ENCODE measurements around the gene HTR2C. TPM values are rescaled to one million over a fixed set of nuclear protein-coding genes. Genes with fewer than 3 reads are reported as not detected.
"Not testable (repeated sequence)": the region's sequence is repeated elsewhere in the genome, so short reads cannot be mapped to it uniquely, and the experiment has no call there.

The HTR2C gene
- polyA plus RNA-seq, 4 donors, result 0.43 to 0.98 (median 0.67) TPM

GRCh38 chrX:114710571-114710970 is 126.7 kb downstream of the HTR2C start:
- DNase-seq (ENCODE audit: low read depth in 4 of 4, low spot score in 2 of 4), result no peak

DNA sequence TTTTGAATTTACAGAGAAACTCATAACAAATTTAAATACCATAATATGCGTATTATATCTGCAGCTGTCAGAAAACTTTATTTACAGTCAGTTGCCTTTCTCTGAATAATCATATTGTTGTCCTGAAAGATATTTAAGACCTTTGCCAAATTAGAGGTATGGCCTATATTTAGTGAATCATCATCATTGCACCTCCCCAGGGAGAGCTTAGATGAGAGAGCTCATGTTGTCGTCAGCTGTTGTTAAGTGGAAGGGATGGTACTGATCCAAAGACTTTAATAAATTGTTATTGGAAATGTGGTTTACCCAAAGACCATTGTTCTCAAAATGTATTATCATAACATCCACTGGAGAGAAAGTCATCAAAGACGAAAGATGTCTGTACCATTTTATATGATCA is 128.6 kb downstream of the HTR2C start:
- no peak for DNase-seq (ENCODE audit: low read depth in 4 of 4, low spot score in 2 of 4)

GRCh38 chrX:114715096-114715495 is 131.2 kb downstream of the HTR2C start:
- no peak for DNase-seq (ENCODE audit: low read depth in 4 of 4, low spot score in 2 of 4)

GRCh38 chrX:114717921-114718320 is 134.0 kb downstream of the HTR2C start:
- no peak for DNase-seq (ENCODE audit: low read depth in 4 of 4, low spot score in 2 of 4)

DNA sequence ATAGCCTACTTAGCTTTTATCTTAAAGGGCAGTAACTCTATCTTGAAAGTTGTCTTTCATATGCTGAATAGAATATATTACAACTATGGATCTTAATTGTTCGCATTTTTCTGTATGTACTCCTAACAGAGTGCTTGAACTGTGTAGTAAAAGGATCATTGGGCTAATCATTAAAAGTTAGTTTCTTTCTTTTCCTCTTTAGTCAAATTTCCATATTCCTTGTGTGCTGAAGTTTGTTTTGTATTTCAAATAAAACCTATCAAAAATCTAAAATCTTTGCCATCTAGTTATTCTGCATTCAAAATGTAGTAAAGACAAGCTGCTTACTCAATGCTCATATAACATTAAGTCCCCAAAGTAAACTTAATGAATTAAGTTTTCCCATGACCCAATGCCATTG is 182.7 kb downstream of the HTR2C start:
- DNase-seq (ENCODE audit: low read depth in 4 of 4, low spot score in 2 of 4), result no peak

GRCh38 chrX:114774691-114775090 is 190.8 kb downstream of the HTR2C start:
- no peak for DNase-seq (ENCODE audit: low read depth in 4 of 4, low spot score in 2 of 4)

DNA sequence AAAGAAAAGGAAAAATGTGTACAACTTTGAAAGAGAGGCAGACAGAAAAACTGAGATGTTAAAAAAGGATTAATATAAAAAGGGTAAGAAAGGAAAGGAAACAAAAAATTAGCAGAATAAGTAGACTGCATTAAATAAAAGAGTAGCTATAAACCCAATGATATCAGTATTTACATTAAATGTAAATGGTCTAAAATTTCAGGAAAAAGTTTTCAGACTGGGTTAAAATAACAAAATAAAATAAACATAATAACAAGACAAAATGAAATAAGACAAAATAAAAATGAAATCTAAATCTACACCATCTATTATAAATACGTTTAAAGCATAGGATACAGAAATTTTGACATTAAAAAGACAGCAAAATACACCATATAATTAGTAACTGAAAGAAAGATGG is 199.0 kb downstream of the HTR2C start:
- DNase-seq (ENCODE audit: low read depth in 4 of 4, low spot score in 2 of 4), result no peak

DNA sequence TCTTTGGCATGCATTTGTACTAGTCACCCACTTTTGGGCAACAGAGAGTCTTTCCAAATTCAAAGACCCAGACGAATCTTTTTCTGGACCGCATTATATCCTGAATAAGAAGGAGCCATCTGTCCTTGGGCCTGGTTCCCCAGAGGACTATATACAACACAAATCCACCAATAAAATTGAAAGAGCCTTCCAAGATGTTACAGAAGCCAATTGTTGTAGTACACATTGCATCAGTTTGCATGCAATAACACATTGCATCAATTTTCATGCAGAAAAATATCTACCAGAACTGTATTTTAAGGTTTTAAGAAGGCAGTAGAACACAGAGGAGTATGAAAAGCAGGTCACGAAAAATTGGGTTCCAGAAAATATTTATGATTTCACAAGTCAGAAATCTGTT is 203.2 kb downstream of the HTR2C start:
- no peak for DNase-seq (ENCODE audit: low read depth in 4 of 4, low spot score in 2 of 4)

GRCh38 chrX:114797494-114797893 is 213.6 kb downstream of the HTR2C start:
- no peak for DNase-seq (ENCODE audit: low read depth in 4 of 4, low spot score in 2 of 4)

- DNase-seq (ENCODE audit: low read depth in 4 of 4, low spot score in 2 of 4), result no peak
Observed at GRCh38 chrX:114798907-114799306, 215.0 kb downstream of the HTR2C start.

GRCh38 chrX:114800719-114801118 is 216.8 kb downstream of the HTR2C start:
- DNase-seq (ENCODE audit: low read depth in 4 of 4, low spot score in 2 of 4), result no peak

GRCh38 chrX:114819509-114819908 is 235.6 kb downstream of the HTR2C start:
- no peak for DNase-seq (ENCODE audit: low read depth in 4 of 4, low spot score in 2 of 4)

GRCh38 chrX:114841051-114841450 is 257.2 kb downstream of the HTR2C start:
- DNase-seq (ENCODE audit: low read depth in 4 of 4, low spot score in 2 of 4), result no peak

- DNase-seq (ENCODE audit: low read depth in 4 of 4, low spot score in 2 of 4), result no peak
Observed at GRCh38 chrX:114842181-114842580, 258.3 kb downstream of the HTR2C start.

GRCh38 chrX:114889481-114889880 is 305.6 kb downstream of the HTR2C start:
- no peak for DNase-seq (ENCODE audit: low read depth in 4 of 4, low spot score in 2 of 4)

DNA sequence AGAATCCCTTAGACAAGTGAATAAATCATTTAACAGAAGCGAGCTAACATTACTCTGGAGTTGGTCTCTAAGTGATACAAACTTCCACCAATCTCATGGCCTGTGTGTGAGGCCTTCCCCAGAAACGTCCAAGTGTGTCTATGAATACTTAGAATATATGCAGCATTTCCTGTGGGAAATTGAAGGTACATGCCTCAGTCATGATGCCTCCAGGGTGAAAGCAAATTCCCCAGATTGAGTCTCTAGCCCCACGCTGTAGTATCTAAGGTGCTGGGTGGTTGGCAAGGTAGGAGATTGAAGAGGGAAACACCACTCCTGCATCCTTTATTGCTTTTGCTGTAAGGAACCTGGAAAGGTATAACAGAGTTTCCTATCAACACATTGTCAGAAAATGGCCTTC is 319.7 kb downstream of the HTR2C start:
- DNase-seq (ENCODE audit: low read depth in 4 of 4, low spot score in 2 of 4), result no peak

GRCh38 chrX:114905251-114905650 is 321.4 kb downstream of the HTR2C start:
- DNase-seq (ENCODE audit: low read depth in 4 of 4, low spot score in 2 of 4), result no peak

DNA sequence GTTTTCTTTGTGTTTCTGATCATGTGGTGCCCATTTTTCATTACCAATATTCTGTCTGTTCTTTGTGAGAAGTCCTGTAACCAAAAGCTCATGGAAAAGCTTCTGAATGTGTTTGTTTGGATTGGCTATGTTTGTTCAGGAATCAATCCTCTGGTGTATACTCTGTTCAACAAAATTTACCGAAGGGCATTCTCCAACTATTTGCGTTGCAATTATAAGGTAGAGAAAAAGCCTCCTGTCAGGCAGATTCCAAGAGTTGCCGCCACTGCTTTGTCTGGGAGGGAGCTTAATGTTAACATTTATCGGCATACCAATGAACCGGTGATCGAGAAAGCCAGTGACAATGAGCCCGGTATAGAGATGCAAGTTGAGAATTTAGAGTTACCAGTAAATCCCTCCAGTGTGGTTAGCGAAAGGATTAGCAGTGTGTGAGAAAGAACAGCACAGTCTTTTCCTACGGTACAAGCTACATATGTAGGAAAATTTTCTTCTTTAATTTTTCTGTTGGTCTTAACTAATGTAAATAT is 323.2 kb downstream of the HTR2C start:
- no peak for DNase-seq (ENCODE audit: low read depth in 4 of 4, low spot score in 2 of 4)

- DNase-seq (ENCODE audit: low read depth in 4 of 4, low spot score in 2 of 4), result no peak
Observed at GRCh38 chrX:114924423-114924822, 340.5 kb downstream of the HTR2C start.

DNA sequence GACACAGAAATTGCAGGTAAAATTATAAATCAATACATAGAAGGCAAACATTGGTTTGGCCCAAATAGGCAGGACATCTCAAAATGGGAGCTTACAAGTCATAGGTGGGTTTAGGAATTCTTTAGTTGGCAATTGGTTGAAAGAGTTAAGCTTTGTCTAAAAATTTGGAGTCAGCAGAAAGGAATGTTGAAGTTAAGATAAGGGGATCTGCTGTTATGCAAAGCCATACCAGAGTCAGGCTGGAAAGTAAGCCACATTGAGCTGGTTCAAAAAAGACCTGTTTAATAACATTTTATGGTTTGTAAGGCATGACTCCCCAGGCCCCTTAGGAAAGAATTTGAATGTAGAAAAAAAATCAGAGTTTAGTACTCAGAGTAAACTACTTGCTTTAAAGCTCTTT is 341.0 kb downstream of the HTR2C start:
- DNase-seq (ENCODE audit: low read depth in 4 of 4, low spot score in 2 of 4), result no peak

DNA sequence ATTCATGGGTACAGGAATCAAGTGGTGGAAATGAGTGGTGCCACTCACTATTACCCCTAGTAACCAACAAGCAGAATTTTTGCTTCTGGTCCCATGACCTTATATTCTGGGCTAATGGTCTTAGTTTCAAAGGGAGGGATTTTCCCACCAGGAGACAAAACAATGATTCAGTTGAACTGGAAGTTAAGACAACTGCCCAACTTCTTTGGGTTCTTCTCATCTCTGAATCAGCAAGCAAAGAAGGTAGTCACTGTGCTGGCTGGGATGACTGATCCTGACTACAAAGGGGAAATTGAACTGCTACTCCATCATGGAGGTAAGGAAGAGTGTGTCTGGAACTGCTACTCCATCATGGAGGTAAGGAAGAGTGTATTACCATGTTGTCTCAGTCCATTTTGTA is 346.3 kb downstream of the HTR2C start:
- DNase-seq (ENCODE audit: low read depth in 4 of 4, low spot score in 2 of 4), result no peak

DNA sequence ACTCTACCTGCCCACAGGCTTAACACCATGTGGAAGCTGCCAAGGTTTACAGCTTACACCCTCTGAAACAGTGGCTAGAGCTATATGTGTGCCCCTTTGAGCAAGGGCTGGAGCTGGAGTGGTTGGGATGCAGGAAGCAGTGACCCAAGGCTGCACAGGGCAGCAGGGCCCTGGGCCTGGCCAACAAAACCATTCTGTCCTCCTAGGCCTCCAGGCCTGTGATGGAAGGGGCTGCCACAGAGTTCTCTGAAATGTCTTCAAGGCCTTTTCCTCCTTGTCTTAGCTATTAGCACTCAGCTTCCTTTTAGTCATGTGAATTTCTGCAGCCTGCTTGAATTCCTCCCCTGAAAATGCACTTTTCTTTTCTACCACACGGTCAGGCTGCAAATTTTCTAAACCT is 348.7 kb downstream of the HTR2C start:
- no peak for DNase-seq (ENCODE audit: low read depth in 4 of 4, low spot score in 2 of 4)

- DNase-seq (ENCODE audit: low read depth in 4 of 4, low spot score in 2 of 4), result not testable (repeated sequence)
Observed at GRCh38 chrX:114933291-114933690, 349.4 kb downstream of the HTR2C start.
